Measurements from ENCODE around the gene CRYAB.
"Not testable (repeated sequence)": the region's sequence is repeated elsewhere in the genome, so short reads cannot be mapped to it uniquely, and the experiment has no call there.

CRYAB gene

DNA sequence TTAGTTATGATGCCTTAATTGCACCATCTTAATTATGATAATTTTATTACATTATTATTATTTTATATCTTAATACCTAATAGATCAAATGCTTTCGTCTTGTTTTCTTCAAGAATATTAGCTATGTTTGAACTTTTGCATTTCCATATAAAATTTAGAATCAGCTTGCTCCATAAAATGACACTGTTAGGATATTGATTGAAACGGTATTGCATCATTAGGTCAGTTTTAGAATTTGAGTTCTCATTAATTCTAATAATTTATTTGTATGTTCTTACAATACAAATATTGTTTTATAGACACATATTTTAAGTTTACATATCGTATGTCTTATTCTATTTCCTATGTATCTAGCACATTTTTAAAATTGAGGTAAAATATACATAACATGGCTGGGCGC is 25.5 kb downstream of the CRYAB start:
- TF ChIP-seq, protein P1, sequence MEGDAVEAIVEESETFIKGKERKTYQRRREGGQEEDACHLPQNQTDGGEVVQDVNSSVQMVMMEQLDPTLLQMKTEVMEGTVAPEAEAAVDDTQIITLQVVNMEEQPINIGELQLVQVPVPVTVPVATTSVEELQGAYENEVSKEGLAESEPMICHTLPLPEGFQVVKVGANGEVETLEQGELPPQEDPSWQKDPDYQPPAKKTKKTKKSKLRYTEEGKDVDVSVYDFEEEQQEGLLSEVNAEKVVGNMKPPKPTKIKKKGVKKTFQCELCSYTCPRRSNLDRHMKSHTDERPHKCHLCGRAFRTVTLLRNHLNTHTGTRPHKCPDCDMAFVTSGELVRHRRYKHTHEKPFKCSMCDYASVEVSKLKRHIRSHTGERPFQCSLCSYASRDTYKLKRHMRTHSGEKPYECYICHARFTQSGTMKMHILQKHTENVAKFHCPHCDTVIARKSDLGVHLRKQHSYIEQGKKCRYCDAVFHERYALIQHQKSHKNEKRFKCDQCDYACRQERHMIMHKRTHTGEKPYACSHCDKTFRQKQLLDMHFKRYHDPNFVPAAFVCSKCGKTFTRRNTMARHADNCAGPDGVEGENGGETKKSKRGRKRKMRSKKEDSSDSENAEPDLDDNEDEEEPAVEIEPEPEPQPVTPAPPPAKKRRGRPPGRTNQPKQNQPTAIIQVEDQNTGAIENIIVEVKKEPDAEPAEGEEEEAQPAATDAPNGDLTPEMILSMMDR (IDR thresholded peaks at IDR 0.05; ENCODE audit: low read depth, low read length) = no peak

DNA sequence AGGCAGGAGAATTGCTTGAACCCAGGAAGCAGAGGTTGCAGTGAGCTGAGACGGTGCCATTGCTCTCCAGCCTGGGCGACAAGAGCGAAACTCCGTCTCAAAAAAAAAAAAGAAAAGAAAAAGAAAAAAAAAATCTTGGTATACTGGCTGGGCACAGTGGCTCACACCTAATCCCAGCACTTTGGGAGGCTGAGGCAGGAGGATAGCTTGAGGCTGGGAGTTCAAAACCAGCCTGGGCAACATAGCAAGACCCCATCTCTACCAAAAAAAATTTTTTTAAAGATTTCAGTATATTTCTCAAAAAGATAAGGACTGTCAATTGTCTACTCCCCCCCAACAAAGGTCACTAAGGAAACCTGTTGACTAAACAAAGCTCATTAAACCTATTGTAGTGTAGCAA is 26.5 kb downstream of the CRYAB start:
- not testable (repeated sequence) for H3K4me3 ChIP-seq (replicated peaks in 1 of 2; ENCODE audit: low read depth in 2 of 2, low read length in 2 of 2); DNase-seq (ENCODE audit: low read depth in 2 of 2)

More for the DNA sequence above, 25.5 kb downstream of the CRYAB start:
- no peak for DNase-seq (ENCODE audit: low read depth in 2 of 2)
- H3K4me3 ChIP-seq (replicated peaks in 1 of 2; ENCODE audit: low read depth in 2 of 2, low read length in 2 of 2) = no peak overlapping the region

DNA sequence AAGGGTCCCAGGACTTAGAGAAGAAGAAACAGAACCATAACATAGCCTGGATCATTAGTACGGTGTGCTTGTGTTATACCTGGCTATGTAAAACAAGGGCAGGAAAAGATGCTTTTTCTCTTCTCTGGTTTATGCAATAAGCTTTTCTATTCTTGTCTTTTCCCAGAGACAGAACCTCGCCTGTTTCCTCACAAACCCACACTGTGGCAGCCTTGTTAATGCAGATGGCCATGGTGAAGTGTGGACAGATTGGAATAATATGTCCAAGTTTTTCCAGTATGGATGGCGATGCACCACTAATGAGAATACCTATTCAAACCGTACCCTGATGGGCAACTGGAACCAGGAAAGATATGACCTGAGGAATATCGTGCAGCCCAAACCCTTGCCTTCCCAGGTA is 29.4 kb downstream of the CRYAB start:
- no peak overlapping the region for H3K4me3 ChIP-seq (replicated peaks in 1 of 2; ENCODE audit: low read depth in 2 of 2, low read length in 2 of 2)
- TF ChIP-seq, protein P1 (IDR thresholded peaks at IDR 0.05; ENCODE audit: low read depth, low read length) = no peak
- DNase-seq (ENCODE audit: low read depth in 2 of 2) = no peak

DNA sequence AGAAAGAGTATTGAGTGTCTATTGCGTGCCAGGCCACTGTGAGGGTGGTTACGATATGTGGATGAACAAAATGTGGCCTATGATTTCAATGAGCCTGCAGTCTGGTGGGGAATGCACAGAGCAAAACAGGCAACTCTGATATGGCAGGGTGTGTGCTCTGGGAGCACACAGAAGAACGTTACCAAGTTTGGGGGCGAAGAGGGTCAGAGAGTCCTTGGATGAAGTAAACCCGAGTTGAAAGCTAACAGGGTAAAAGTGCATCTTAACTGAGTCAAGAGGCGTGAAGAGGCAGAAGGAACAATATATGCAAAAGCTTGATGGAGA is 32.0 kb downstream of the CRYAB start:
- peak overlapping the region; percentile 56 to 66 for H3K4me3 ChIP-seq (replicated peaks in 1 of 2; ENCODE audit: low read depth in 2 of 2, low read length in 2 of 2)
- TF ChIP-seq, protein P1 (IDR thresholded peaks at IDR 0.05; ENCODE audit: low read depth, low read length) = no peak

DNA sequence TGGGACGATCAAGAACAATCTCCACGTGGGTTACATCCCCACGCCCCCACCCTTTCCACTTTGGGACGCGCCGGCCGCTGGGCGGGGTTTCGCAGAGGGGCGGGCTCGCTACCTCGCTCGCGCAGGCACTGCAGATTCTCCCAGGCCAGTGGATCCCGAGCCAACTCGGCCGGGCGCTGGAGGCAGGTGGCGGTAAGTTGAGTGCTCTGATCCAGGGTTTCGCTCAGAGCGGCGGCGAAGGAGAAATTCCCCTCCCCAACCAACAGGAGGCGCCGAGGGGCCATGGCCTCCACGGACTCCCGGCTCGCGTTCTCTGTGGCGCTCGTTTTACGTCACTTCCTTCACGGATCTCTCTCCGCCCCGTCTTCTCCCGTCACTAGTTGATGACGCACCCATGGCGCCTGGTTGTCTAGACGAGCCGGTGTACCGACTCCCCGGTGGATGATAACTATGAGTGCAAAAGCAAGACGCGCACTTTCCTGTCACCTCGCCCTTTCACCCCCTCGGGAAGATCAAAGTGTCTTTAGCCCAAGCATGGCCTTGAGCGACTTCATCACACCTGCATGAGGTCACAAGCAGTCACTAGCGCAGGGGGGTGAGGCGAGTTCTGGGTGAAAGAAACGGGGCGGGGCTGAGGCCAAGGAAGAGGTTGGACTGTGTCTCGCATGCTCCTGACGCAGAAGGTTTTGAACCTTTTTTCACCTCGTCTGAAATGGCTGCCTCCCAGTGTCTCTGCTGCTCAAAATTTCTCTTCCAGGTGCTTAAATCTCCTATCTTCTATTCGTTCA is 32.5 kb downstream of the CRYAB start, which contains the start of the genes CFAP68 and FDXACB1:
Gene CFAP68 (plus strand): TSS at position 693 of the 788 bp plus-strand sequence. CDS start 20 bp downstream, at position 713.
Gene FDXACB1 (minus strand): TSS at position 317 of the 788 bp plus-strand sequence. CDS start 33 bp downstream, at position 284.
- peak; percentile 98 to 99 for DNase-seq (ENCODE audit: low read depth in 2 of 2)
- TF ChIP-seq, protein P1 (IDR thresholded peaks at IDR 0.05; ENCODE audit: low read depth, low read length) = peak; percentile 96
- peak within 1 kb of the TSS; percentile 56 to 66 for H3K4me3 ChIP-seq (replicated peaks in 1 of 2; ENCODE audit: low read depth in 2 of 2, low read length in 2 of 2)

More for the DNA sequence above, 32.0 kb downstream of the CRYAB start:
- DNase-seq (ENCODE audit: low read depth in 2 of 2) = no peak

DNA sequence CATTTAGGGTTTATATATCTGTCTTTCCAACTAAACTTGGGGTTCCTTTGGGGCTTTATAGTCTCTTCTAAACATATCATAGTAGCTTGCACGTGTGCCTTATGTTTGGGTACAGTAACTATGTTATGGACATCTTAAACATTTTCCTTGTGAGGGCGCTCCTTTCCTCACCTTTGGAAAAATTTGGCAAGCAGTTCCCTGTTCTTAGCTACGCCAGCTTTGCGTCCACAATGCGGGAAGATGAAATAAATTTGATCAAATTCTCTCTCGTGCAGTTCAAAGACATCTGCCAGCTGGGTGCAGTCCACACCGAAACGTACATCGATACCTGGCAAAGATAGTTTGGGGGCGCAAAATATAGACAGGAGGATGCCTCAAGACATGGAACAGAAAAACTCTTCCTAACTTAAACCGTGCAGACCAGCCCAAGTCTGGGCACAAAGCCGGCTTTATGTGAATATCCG is 33.2 kb downstream of the CRYAB start:
- peak overlapping the region; percentile 56 to 66 for H3K4me3 ChIP-seq (replicated peaks in 1 of 2; ENCODE audit: low read depth in 2 of 2, low read length in 2 of 2)
- TF ChIP-seq, protein P1 (IDR thresholded peaks at IDR 0.05; ENCODE audit: low read depth, low read length) = no peak
- peak in 1 of 2 donors; percentile 43 for DNase-seq (ENCODE audit: low read depth in 2 of 2)

DNA sequence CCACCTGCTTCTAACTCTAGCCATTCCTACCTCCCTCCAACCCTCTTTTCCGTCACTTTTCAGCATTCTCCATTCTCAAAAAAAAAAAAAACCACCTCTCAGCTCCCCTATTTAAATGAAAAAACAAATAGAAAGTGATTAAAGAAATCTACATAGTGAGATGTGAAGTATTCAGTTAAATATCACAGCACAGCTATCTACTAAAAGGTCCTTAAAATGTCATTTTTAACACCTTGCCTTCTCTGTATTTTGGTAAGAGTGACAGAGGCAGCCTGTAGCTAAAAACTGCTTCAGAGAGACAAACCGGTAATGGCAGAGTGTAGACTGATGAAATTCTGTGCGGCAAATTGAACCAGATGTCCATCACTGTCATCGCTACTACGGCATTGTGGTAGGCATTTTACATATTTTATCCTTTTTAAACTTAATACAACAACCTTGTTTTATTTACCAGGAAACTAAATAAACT is 39.8 kb downstream of the CRYAB start:
- peak overlapping the region; percentile 73 to 89 for H3K4me3 ChIP-seq (replicated peaks in 1 of 2; ENCODE audit: low read depth in 2 of 2, low read length in 2 of 2)
- no peak for DNase-seq (ENCODE audit: low read depth in 2 of 2)
- TF ChIP-seq, protein P1 (IDR thresholded peaks at IDR 0.05; ENCODE audit: low read depth, low read length) = no peak

Measured in cardiac fibroblast (primary cell).